Endothelial cell of umbilical vein (primary cell): Measurements from ENCODE around the gene FBXO44. TPM values are rescaled to one million over a fixed set of nuclear protein-coding genes. Genes with fewer than 3 reads are reported as not detected.

Experiments used
- BruUV-seq: library from RNA; stranded (reverse); fragments of 400-500 nt; replicated peaks from 2 replicates; lab custom pipeline; 2021; lab: Mats Ljungman, UMichigan
- CTCF ChIA-PET: fragments of 300-600, 350-600 bp; sonication (Branson Sonifier 250); formaldehyde crosslinking; loops from one replicate; lab custom pipeline; 2021; ENCODE audit warnings: antibody characterized with exemption, inconsistent platforms; lab: Charles Lee
- POLR2A ChIA-PET: fragments of 300-600, 350-600 bp; sonication (Branson Sonifier 250); formaldehyde crosslinking; loops from one replicate; lab custom pipeline; 2021; ENCODE audit warnings: antibody characterized with exemption, inconsistent platforms; lab: Charles Lee
- DNase-seq: peaks from one replicate; pipeline ENCODE4 v3.0.0-alpha.2; 2011; ENCODE audit warnings: low read depth, low spot score
- FAIRE-seq: peaks from 2 replicates; lab custom pipeline; 2011; peaks lifted over from hg19 to GRCh38; lab: Jason Lieb, UNC
- H2AFZ ChIP-seq: 2 replicates; pipeline ENCODE4 v1.6.0; 2012; ENCODE audit warnings: low read depth, low read length, control low read depth, inconsistent platforms
- H3K27ac ChIP-seq: 2 replicates; pipeline ENCODE4 v1.5.1; 2011; ENCODE audit warnings: low read depth, mild to moderate bottlenecking, control low read depth, low read length, moderate library complexity; ENCODE audit not compliant: insufficient read depth
- H3K27me3 ChIP-seq, 2 experiments: 2 replicates each; pipeline versions ENCODE4 v1.6.0 to v1.6.1; 2011; ENCODE audit warnings: low read length in 2 of 2, mixed read lengths in 1 of 2; ENCODE audit not compliant: control insufficient read depth in 2 of 2, insufficient read depth in 2 of 2
- H3K36me3 ChIP-seq, 2 experiments: 2 replicates in 1 of 2; 3 replicates in 1 of 2; pipeline ENCODE4 v1.5.1; 2011; ENCODE audit warnings: low read length in 2 of 2, mild to moderate bottlenecking in 1 of 2, moderate library complexity in 1 of 2; ENCODE audit not compliant: control insufficient read depth in 2 of 2, insufficient read depth in 2 of 2; ENCODE audit errors: extremely low read depth in 1 of 2
- H3K4me1 ChIP-seq: 3 replicates; pipeline ENCODE4 v1.5.1; 2011; ENCODE audit warnings: mild to moderate bottlenecking, low read length; ENCODE audit not compliant: control insufficient read depth, insufficient read depth; ENCODE audit errors: extremely low read depth
- H3K4me2 ChIP-seq: 2 replicates; pipeline ENCODE4 v1.6.1; 2011; ENCODE audit warnings: low read length, control low read depth, mixed read lengths; ENCODE audit not compliant: insufficient read depth
- H3K4me3 ChIP-seq, 3 experiments: fragments of 200-600 bp in 1 of 3; sonication (generic), shearing (Covaris generic) in 1 of 3; replicated peaks in 1 of 3; 2 replicates each; pipeline ENCODE4 v1.5.1; 2011 to 2016; ENCODE audit warnings: control low read depth in 3 of 3, low read length in 3 of 3, mild to moderate bottlenecking in 2 of 3, inconsistent platforms in 1 of 3, low read depth in 1 of 3, moderate library complexity in 1 of 3; ENCODE audit not compliant: insufficient read depth in 1 of 3
- H3K79me2 ChIP-seq: 2 replicates; pipeline ENCODE4 v1.6.0; 2012; ENCODE audit warnings: low read length, inconsistent platforms; ENCODE audit not compliant: control insufficient read depth, insufficient read depth
- H3K9ac ChIP-seq: replicated peaks from 2 replicates; pipeline ENCODE3; 2011; ENCODE audit warnings: low read length, control low read depth; ENCODE audit not compliant: insufficient read depth; ENCODE audit errors: extremely low read depth
- H3K9me1 ChIP-seq: replicated peaks from 3 replicates; pipeline ENCODE4 v1.6.0; 2011; ENCODE audit warnings: mild to moderate bottlenecking, low read length; ENCODE audit not compliant: control insufficient read depth, insufficient read depth; ENCODE audit errors: extremely low read depth
- H3K9me3 ChIP-seq: replicated peaks from 2 replicates; pipeline ENCODE4 v1.5.1; 2012; ENCODE audit warnings: low read length, inconsistent platforms; ENCODE audit not compliant: control insufficient read depth, insufficient read depth
- H4K20me1 ChIP-seq: replicated peaks from 2 replicates; pipeline ENCODE3; 2011; ENCODE audit warnings: mild to moderate bottlenecking, low read length; ENCODE audit not compliant: control insufficient read depth, insufficient read depth; ENCODE audit errors: extremely low read depth
- CTCF ChIP-seq, 2 donors: IDR thresholded peaks; 1 replicate in 1 of 2; 2 replicates in 1 of 2; pipeline ENCODE4 v1.5.1; 2011; ENCODE audit warnings: low read length in 2 of 2, mild to moderate bottlenecking in 2 of 2, moderate library complexity in 2 of 2, control low read depth in 1 of 2, inconsistent platforms in 1 of 2, low read depth in 1 of 2; ENCODE audit not compliant: insufficient read depth in 1 of 2; ENCODE audit errors: extremely low read depth in 1 of 2
- EZH2 ChIP-seq: IDR thresholded peaks from 2 replicates; pipeline ENCODE4 v1.6.1; 2012; ENCODE audit warnings: borderline replicate concordance, low read depth, mild to moderate bottlenecking, moderate library complexity, low read length, inconsistent platforms; ENCODE audit not compliant: severe bottlenecking
- FOS ChIP-seq: IDR thresholded peaks from 2 replicates; pipeline ENCODE4 v1.6.1; 2011; ENCODE audit warnings: mild to moderate bottlenecking, low read length, moderate library complexity, borderline replicate concordance; ENCODE audit not compliant: insufficient read depth
- GATA2 ChIP-seq: IDR thresholded peaks from 2 replicates; pipeline ENCODE4 v1.7.0; 2011; ENCODE audit warnings: low read depth, mild to moderate bottlenecking, moderate library complexity, mixed read lengths, low read length; ENCODE audit not compliant: insufficient read length, insufficient read depth
- JUN ChIP-seq: IDR thresholded peaks from 2 replicates; pipeline ENCODE4 v1.6.1; 2011; ENCODE audit warnings: borderline replicate concordance, low read depth; ENCODE audit not compliant: insufficient read length, insufficient read depth
- MAX ChIP-seq: IDR thresholded peaks from 2 replicates; pipeline ENCODE4 v1.6.1; 2011; ENCODE audit not compliant: insufficient read depth, insufficient read length
- MYC ChIP-seq: IDR thresholded peaks from one replicate; pipeline ENCODE4 v1.6.1; 2011; ENCODE audit warnings: mild to moderate bottlenecking, low read depth, low read length
- POLR2A ChIP-seq: IDR thresholded peaks from 2 replicates; pipeline ENCODE4 v1.6.1; 2012; ENCODE audit warnings: low read depth, mild to moderate bottlenecking, control low read depth, low read length
- POLR2AphosphoS5 ChIP-seq: IDR thresholded peaks from 2 replicates; pipeline ENCODE4 v1.6.1; 2012; ENCODE audit warnings: low read depth, mild to moderate bottlenecking, control low read depth, low read length, moderate library complexity; ENCODE audit not compliant: insufficient read depth
- dilution Hi-C: fragments of 300-500 bp; cut with MboI; formaldehyde crosslinking; loops from one replicate; pipeline ENCODE4 v1.15.0; 2019; ENCODE audit warnings: low sequenced_read_pairs; ENCODE audit not compliant: extremely low pct_ligation_motif_present
- intact Hi-C: fragments of 100-400 bp; cut with micrococcal nuclease; formaldehyde crosslinking; loops from one replicate; pipeline ENCODE4 v1.10.0; 2022
- polyA plus RNA-seq, 4 experiments: library from polyadenylated mRNA; depleted of rRNA in 3 of 4; stranded (reverse) in 3 of 4; unstranded in 1 of 4; fragments of >200 nt; gene quantifications; 2 replicates each; pipeline versions ENCODE4 v1.2.1 to v1.2.3, GENCODE V29; 2011 to 2012; ENCODE audit warnings: missing spikeins in 1 of 4
- total RNA-seq: library from RNA; stranded (reverse); gene quantifications from 2 replicates; pipeline ENCODE4 v1.2.3, GENCODE V29; 2021

The FBXO44 gene
- total and polyA plus RNA-seq, 2 donors (not counting 3 experiments of a cell fraction or from before 2014, with no cell fraction given), result 16.8 to 22.5 TPM

- no peak for TF ChIP-seq POLR2A
- no peak for TF ChIP-seq FOS
- TF ChIP-seq JUN, result no peak
- TF ChIP-seq POLR2AphosphoS5, result no peak
- TF ChIP-seq EZH2, result no peak
- no peak for TF ChIP-seq CTCF (IDR thresholded peaks at IDR 0.05; ENCODE audit: extremely low read depth in 1 of 2, insufficient read depth in 1 of 2, low read depth in 1 of 2, low read length in 2 of 2)
- TF ChIP-seq MAX, result no peak
- TF ChIP-seq MYC, result no peak
- TF ChIP-seq GATA2, result no peak
- no peaks in the 10 kb centered on the region for H3K9me1 ChIP-seq
- H3K9ac ChIP-seq, result peak overlapping the region; percentile 62
- peak overlapping the region; percentile 49 for H3K27ac ChIP-seq
- FAIRE-seq (peak; percentile 8), DNase-seq (peak; percentile 72)
- CTCF ChIA-PET, result interaction anchor here (1.2 to 2.7 kb wide), 2 partner anchors 16 to 35 kb away, joined by 3 to 27 read pairs; partner anchors contain the start of gene FBXO6
- peak overlapping the region; percentile 92 for H2AFZ ChIP-seq
- H3K4me2 ChIP-seq, result peak overlapping the region; percentile 70
- H3K4me3 ChIP-seq, result peak overlapping the region; percentile 52 to 97 (median 61)
- intact Hi-C loops (loop anchor here (1.0 to 5.0 kb wide), 5 partner anchors 13 to 302 kb away; partner anchors contain the start of genes FBXO2, FBXO44, FBXO6 and MFN2), dilution Hi-C loops (no loop called here)
- POLR2A ChIA-PET, result interaction anchor here (1.3 kb wide), 1 partner anchor 229 kb away, joined by 3 read pairs; no protein-coding TSS in a partner anchor
- H3K36me3 ChIP-seq, result peaks cover 0 to 7% of the 10 kb centered on the region in 2 experiments
- H3K4me1 ChIP-seq, result peaks cover 7% of the 10 kb centered on the region
- no peaks in the 10 kb centered on the region for H3K79me2 ChIP-seq
- peaks cover 9 to 12% of the 10 kb centered on the region in 2 experiments for H3K27me3 ChIP-seq
- BruUV-seq, result TSS peak; percentile 31
- no peaks in the 10 kb centered on the region for H3K9me3 ChIP-seq
- no peaks in the 10 kb centered on the region for H4K20me1 ChIP-seq
Measured at GRCh38 chr1:11680270-11681070, 25.8 kb downstream of the FBXO44 start.
